Nephron (organoid): Measurements from ENCODE around the gene TRPM2.
A peak's percentile ranks its signal among the peaks of the same experiment; 100 is the strongest.

Experiments
- H3K27ac Mint-ChIP-seq, 3 experiments: 2 replicates each; pipeline ENCODE4 v1.8.0; 2020; ENCODE audit warnings: mixed read lengths in 3 of 3, mild to moderate bottlenecking in 2 of 3, moderate library complexity in 1 of 3
- H3K27me3 Mint-ChIP-seq: 2 replicates; pipeline ENCODE4 v1.8.0; 2021; ENCODE audit warnings: low read depth, mild to moderate bottlenecking, moderate library complexity, mixed read lengths
- H3K36me3 Mint-ChIP-seq: 2 replicates; pipeline ENCODE4 v1.8.0; 2020; ENCODE audit warnings: low read depth, mixed read lengths
- H3K4me1 Mint-ChIP-seq: 2 replicates; pipeline ENCODE4 v1.8.0; 2020; ENCODE audit warnings: mixed read lengths
- H3K4me3 Mint-ChIP-seq, 3 experiments: 2 replicates each; pipeline ENCODE4 v1.8.0; 2020; ENCODE audit warnings: mild to moderate bottlenecking in 3 of 3, mixed read lengths in 3 of 3, moderate library complexity in 2 of 3
- H3K9me3 Mint-ChIP-seq: 2 replicates; pipeline ENCODE4 v1.8.0; 2020; ENCODE audit warnings: mixed read lengths
- CTCF ChIP-seq, 3 experiments: fragments of 200-600 bp; sonication (generic); IDR thresholded peaks; one replicate each; pipeline ENCODE4 v1.5.0; 2021; ENCODE audit warnings: antibody characterized with exemption in 3 of 3; ENCODE audit not compliant: unreplicated experiment in 3 of 3

TRPM2 gene

GRCh38 chr21:44453120-44453519 lies 99.7 kb downstream of the TRPM2 start:
- H3K4me3 Mint-ChIP-seq = peak overlapping the region in 1 of 3 experiments; percentile 82
- H3K27ac Mint-ChIP-seq = no peak overlapping the region

GRCh38 chr21:44454058-44454457 lies 100.6 kb downstream of the TRPM2 start:
- H3K27me3 Mint-ChIP-seq = peaks cover 26% of the 10 kb centered on the region
- peaks cover 12% of the 10 kb centered on the region for H3K9me3 Mint-ChIP-seq
- no peak for TF ChIP-seq CTCF (IDR thresholded peaks at IDR 0.05; ENCODE audit: unreplicated experiment in 3 of 3)
- H3K4me1 Mint-ChIP-seq = no peaks in the 10 kb centered on the region
- H3K36me3 Mint-ChIP-seq = peaks cover 4% of the 10 kb centered on the region
- H3K4me3 Mint-ChIP-seq = peak overlapping the region; percentile 76 to 82 (median 81)
- no peak overlapping the region for H3K27ac Mint-ChIP-seq

More at GRCh38 chr21:44453120-44453519, 99.7 kb downstream of the TRPM2 start:
- H3K27me3 Mint-ChIP-seq = peaks cover 29% of the 10 kb centered on the region
- H3K9me3 Mint-ChIP-seq = peaks cover 12% of the 10 kb centered on the region
- H3K36me3 Mint-ChIP-seq = no peaks in the 10 kb centered on the region
- H3K4me1 Mint-ChIP-seq = no peaks in the 10 kb centered on the region
- no peak for TF ChIP-seq CTCF (IDR thresholded peaks at IDR 0.05; ENCODE audit: unreplicated experiment in 3 of 3)

- Mint-ChIP-seq H3K4me1 (no peaks in the 10 kb centered on the region), H3K36me3 (peaks cover 4% of the 10 kb centered on the region), H3K27me3 (peaks cover 22% of the 10 kb centered on the region), H3K4me3 (peak within 1 kb of the TSS; percentile 82 to 85 (median 83)), H3K27ac (no peak within 1 kb of the TSS), H3K9me3 (peaks cover 12% of the 10 kb centered on the region)
- TF ChIP-seq CTCF (IDR thresholded peaks at IDR 0.05; ENCODE audit: unreplicated experiment in 3 of 3) = no peak
Measured at GRCh38 chr21:44454747-44455523, 101.5 kb downstream of the TRPM2 start, which contains the start of gene LRRC3. Gene LRRC3, plus strand, starts transcription at chr21:44455510. Its CDS starts 1,135 bp downstream, at chr21:44456645.

GRCh38 chr21:44455524-44456213 lies 102.2 kb downstream of the TRPM2 start:
- H3K4me3 Mint-ChIP-seq = peak overlapping the region; percentile 81 to 85 (median 83)
- no peak for TF ChIP-seq CTCF (IDR thresholded peaks at IDR 0.05; ENCODE audit: unreplicated experiment in 3 of 3)
- H3K36me3 Mint-ChIP-seq = peaks cover 4% of the 10 kb centered on the region
- H3K9me3 Mint-ChIP-seq = peaks cover 12% of the 10 kb centered on the region
- H3K27me3 Mint-ChIP-seq = peaks cover 19% of the 10 kb centered on the region
- no peaks in the 10 kb centered on the region for H3K4me1 Mint-ChIP-seq
- no peak overlapping the region for H3K27ac Mint-ChIP-seq

- Mint-ChIP-seq H3K4me1 (peaks cover under 1% of the 10 kb centered on the region), H3K4me3 (peak overlapping the region; percentile 67 to 78 (median 72)), H3K36me3 (peaks cover 4% of the 10 kb centered on the region), H3K27ac (no peak overlapping the region), H3K9me3 (peaks cover 12% of the 10 kb centered on the region), H3K27me3 (peaks cover 18% of the 10 kb centered on the region)
- TF ChIP-seq CTCF (IDR thresholded peaks at IDR 0.05; ENCODE audit: unreplicated experiment in 3 of 3) = no peak
Measured at GRCh38 chr21:44456214-44456914, 102.9 kb downstream of the TRPM2 start.
